Stomach (tissue), 9 donors: ENCODE data around the gene SUV39H1. TPM values are rescaled to one million over a fixed set of nuclear protein-coding genes. Genes with fewer than 3 reads are reported as not detected.

ENCODE experiments used
- DNase-seq, 2 donors: peaks; one replicate each; pipeline versions ENCODE4 v3.0.0 to v3.0.0-alpha.2; 2013 to 2019
- H3K27ac ChIP-seq, 5 donors: fragments of 200-600 bp in 4 of 5; sonication (generic) in 4 of 5; one replicate each; pipeline ENCODE4 v1.5.1; 2013 to 2019; ENCODE audit warnings: mild to moderate bottlenecking in 1 of 5, moderate library complexity in 1 of 5
- H3K27me3 ChIP-seq, 3 donors: fragments of 200-600 bp; sonication (generic); one replicate each; pipeline ENCODE4 v1.5.1; 2017 to 2019; ENCODE audit warnings: mixed run types in 1 of 3
- H3K36me3 ChIP-seq, 4 donors: fragments of 200-600 bp; sonication (generic); 1 replicate in 3 of 4; 2 replicates in 1 of 4; pipeline ENCODE4 v1.5.1; 2016 to 2019
- H3K4me1 ChIP-seq, 4 donors: fragments of 200-600 bp; sonication (generic); one replicate each; pipeline ENCODE4 v1.5.1; 2016 to 2019
- H3K4me3 ChIP-seq, 4 donors: fragments of 200-600 bp; sonication (generic) in 3 of 4; one replicate each; pipeline ENCODE4 v1.5.1; 2016 to 2019; ENCODE audit warnings: mild to moderate bottlenecking in 1 of 4
- H3K9me3 ChIP-seq, 4 donors: fragments of 200-600 bp; sonication (generic); one replicate each; pipeline ENCODE4 v1.5.1; 2016 to 2019
- EP300 ChIP-seq: sonication (generic); formaldehyde crosslinking; IDR thresholded peaks from one replicate; pipeline ENCODE4 v1.6.1; 2017; ENCODE audit warnings: antibody characterized with exemption
- POLR2A ChIP-seq, 4 donors: fragments of 450-650 bp; IDR thresholded peaks; one replicate each; pipeline ENCODE4 v1.6.1; 2016; ENCODE audit warnings: antibody characterized with exemption in 4 of 4, control low read depth in 2 of 4, mild to moderate bottlenecking in 1 of 4, moderate library complexity in 1 of 4
- POLR2AphosphoS5 ChIP-seq, 3 donors: sonication (generic); formaldehyde crosslinking; IDR thresholded peaks; one replicate each; pipeline ENCODE4 v1.6.1; 2016; ENCODE audit warnings: antibody characterized with exemption in 3 of 3
- WGBS, 5 donors: extraction: QIAGEN DNeasy Blood & Tissue Kit in 3 of 5; methylation state at CpG; one replicate each; pipeline versions ENCODE4 v1.1.5 to v1.1.7; 2013 to 2018; 5-methylcytosine and 5-hydroxymethylcytosine counted together
- intact Hi-C: fragments of 100-400 bp; cut with DNase I; formaldehyde crosslinking; loops from one replicate; pipeline ENCODE4 v1.15.1; 2023; ENCODE audit warnings: low total_unique reads
- polyA plus RNA-seq, 3 donors: library from polyadenylated mRNA; stranded (reverse); fragments of 200-250 nt; gene quantifications; one replicate each; pipeline ENCODE4 v1.2.3, GENCODE V29; 2013
- total RNA-seq, 5 donors: library from RNA; depleted of rRNA; stranded (reverse); fragments of >200 nt; gene quantifications; one replicate each; pipeline versions ENCODE4 v1.1.0 to v1.2.3, GENCODE V29; 2014 to 2016
- TF ChIP-seq, protein P1 (sequence below), 7 experiments: fragments of 450-650 bp in 4 of 7; fragments of 200-600 bp in 3 of 7; sonication (generic) in 3 of 7; IDR thresholded peaks; one replicate each; pipeline ENCODE4 v1.5.1; 2016 to 2019; ENCODE audit warnings: antibody characterized with exemption in 7 of 7, control low read depth in 2 of 7, mild to moderate bottlenecking in 1 of 7
- donor health status: healthy with polysubstance abuse.
- donor health status: Bipolar disorder and iron deficiency.
- donor health status: healthy.

Gene SUV39H1
- total and polyA plus RNA-seq, 8 donors: 1.8 to 5.5 (median 4.1) TPM

- Histone ChIP-seq H3K36me3 (no peaks in the 10 kb centered on the region), H3K4me3 (no peak overlapping the region), H3K27ac (no peak overlapping the region), H3K4me1 (no peaks in the 10 kb centered on the region), H3K27me3 (no peaks in the 10 kb centered on the region), H3K9me3 (peaks cover 0 to 7% (median 0%) of the 10 kb centered on the region in 4 donors)
- TF ChIP-seq, protein P1, sequence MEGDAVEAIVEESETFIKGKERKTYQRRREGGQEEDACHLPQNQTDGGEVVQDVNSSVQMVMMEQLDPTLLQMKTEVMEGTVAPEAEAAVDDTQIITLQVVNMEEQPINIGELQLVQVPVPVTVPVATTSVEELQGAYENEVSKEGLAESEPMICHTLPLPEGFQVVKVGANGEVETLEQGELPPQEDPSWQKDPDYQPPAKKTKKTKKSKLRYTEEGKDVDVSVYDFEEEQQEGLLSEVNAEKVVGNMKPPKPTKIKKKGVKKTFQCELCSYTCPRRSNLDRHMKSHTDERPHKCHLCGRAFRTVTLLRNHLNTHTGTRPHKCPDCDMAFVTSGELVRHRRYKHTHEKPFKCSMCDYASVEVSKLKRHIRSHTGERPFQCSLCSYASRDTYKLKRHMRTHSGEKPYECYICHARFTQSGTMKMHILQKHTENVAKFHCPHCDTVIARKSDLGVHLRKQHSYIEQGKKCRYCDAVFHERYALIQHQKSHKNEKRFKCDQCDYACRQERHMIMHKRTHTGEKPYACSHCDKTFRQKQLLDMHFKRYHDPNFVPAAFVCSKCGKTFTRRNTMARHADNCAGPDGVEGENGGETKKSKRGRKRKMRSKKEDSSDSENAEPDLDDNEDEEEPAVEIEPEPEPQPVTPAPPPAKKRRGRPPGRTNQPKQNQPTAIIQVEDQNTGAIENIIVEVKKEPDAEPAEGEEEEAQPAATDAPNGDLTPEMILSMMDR (IDR thresholded peaks at IDR 0.05): no peak
- DNase-seq: no peak
- 73 to 94% (median 89%) methylated on average over 2 of the region's 2 CpGs for WGBS, 5 donors
- intact Hi-C loops: no loop called here
These were observed 30.1 kb downstream of the SUV39H1 start for GRCh38 chrX:48726596-48726995.

- Histone ChIP-seq H3K4me3 (no peak overlapping the region), H3K9me3 (peaks cover 0 to 5% (median 0%) of the 10 kb centered on the region in 4 donors), H3K27ac (no peak overlapping the region), H3K36me3 (no peaks in the 10 kb centered on the region), H3K27me3 (no peaks in the 10 kb centered on the region), H3K4me1 (no peaks in the 10 kb centered on the region)
- DNase-seq: no peak
- TF ChIP-seq POLR2AphosphoS5 (IDR thresholded peaks at IDR 0.05) (no peak), EP300 (no peak), POLR2A (IDR thresholded peaks at IDR 0.05) (no peak)
- TF ChIP-seq, protein P1 (IDR thresholded peaks at IDR 0.05): no peak
- intact Hi-C loops: no loop called here
These were observed 32.1 kb downstream of the SUV39H1 start for GRCh38 chrX:48728653-48729052.

DNA sequence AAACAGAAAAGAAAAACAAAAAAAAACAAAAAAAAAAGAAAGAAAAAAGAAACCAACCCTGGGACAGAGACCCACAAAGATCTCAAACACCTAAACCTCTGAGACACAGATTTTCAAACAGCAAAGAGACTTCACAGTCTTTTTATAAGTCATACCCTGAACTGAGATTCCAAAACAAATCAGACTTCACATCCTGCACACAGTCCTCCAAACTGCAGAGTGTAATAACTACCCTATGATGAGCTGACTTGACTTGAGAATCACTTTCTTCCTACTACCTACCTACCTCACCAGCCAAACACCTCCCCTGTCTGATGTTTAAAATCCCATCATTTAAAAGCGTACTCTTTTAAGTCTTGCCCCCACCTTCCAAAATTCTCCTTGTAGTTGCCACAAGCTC is 39.8 kb downstream of the SUV39H1 start:
- WGBS, 5 donors: 60 to 100% (median 94%) methylated on average over 1 of the region's 1 CpG
- TF ChIP-seq POLR2A (IDR thresholded peaks at IDR 0.05): no peak
- TF ChIP-seq EP300: no peak
- TF ChIP-seq, protein P1 (IDR thresholded peaks at IDR 0.05): no peak
- no peak for TF ChIP-seq POLR2AphosphoS5 (IDR thresholded peaks at IDR 0.05)
- no peak for DNase-seq
- Histone ChIP-seq H3K36me3 (no peaks in the 10 kb centered on the region), H3K27me3 (no peaks in the 10 kb centered on the region), H3K27ac (no peak overlapping the region), H3K9me3 (no peaks in the 10 kb centered on the region), H3K4me1 (peaks cover 0 to 8% (median 2%) of the 10 kb centered on the region in 4 donors), H3K4me3 (peak overlapping the region in 1 of 4 donors; percentile 44)
- intact Hi-C loops: no loop called here

DNA sequence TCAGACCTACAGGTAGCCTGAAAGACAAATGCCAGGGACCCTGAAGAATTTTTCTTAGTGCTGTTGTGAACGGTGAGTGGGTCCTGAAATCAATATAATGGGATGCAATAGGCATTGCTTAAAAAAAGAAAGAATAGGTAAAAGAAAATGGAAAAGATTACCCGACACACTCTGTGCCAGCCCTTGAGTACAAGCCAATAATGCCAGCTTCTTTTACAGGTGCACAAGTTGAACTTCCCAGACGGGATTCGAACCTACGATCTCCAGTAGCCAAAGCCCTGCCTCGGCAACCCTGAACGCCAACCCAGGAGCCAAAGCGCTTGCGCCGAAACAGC is 40.3 kb downstream of the SUV39H1 start:
- Histone ChIP-seq H3K27ac (peak overlapping the region in 4 of 5 donors; percentile 20 to 92 (median 66)), H3K36me3 (no peaks in the 10 kb centered on the region), H3K27me3 (no peaks in the 10 kb centered on the region), H3K9me3 (no peaks in the 10 kb centered on the region), H3K4me3 (peak overlapping the region; percentile 14 to 60 (median 48)), H3K4me1 (peaks cover 0 to 8% (median 2%) of the 10 kb centered on the region in 4 donors)
- WGBS, 5 donors: 5 to 44% (median 8%) methylated on average over 7 to 10 of the region's 10 CpGs
- DNase-seq: no peak
- TF ChIP-seq POLR2AphosphoS5 (IDR thresholded peaks at IDR 0.05) (no peak), EP300 (no peak), POLR2A (IDR thresholded peaks at IDR 0.05) (no peak)
- TF ChIP-seq, protein P1 (IDR thresholded peaks at IDR 0.05): no peak
- intact Hi-C loops: no loop called here
